GM18951 (cell line): Measurements from ENCODE around the gene POLG.

Experiments used
- POLR2A ChIP-seq: IDR thresholded peaks from 4 replicates; pipeline ENCODE4 v1.6.1; 2011; ENCODE audit warnings: mild to moderate bottlenecking; ENCODE audit not compliant: insufficient read length, insufficient read depth; ENCODE audit errors: extremely low read depth
- in situ Hi-C: fragments of 300-500 bp; cut with MboI; formaldehyde crosslinking; loops from one replicate; pipeline ENCODE4 v1.12.0; 2022; ENCODE audit warnings: low sequenced_read_pairs, mixed read lengths, inconsistent platforms; ENCODE audit not compliant: unreplicated experiment

Gene POLG

GRCh38 chr15:89366656-89367393 is 32.2 kb upstream of the POLG start:
- no peak for TF ChIP-seq POLR2A
- in situ Hi-C loops, result no loop called here

GRCh38 chr15:89365462-89366065 is 30.9 kb upstream of the POLG start:
- in situ Hi-C loops, result no loop called here
- no peak for TF ChIP-seq POLR2A

GRCh38 chr15:89364741-89365450 is 30.3 kb upstream of the POLG start:
- in situ Hi-C loops, result no loop called here
- TF ChIP-seq POLR2A, result no peak

- in situ Hi-C loops, result no loop called here
These were observed 29.7 kb upstream of the POLG start for GRCh38 chr15:89364341-89364740.

GRCh38 chr15:89363770-89364169 is 29.1 kb upstream of the POLG start:
- in situ Hi-C loops, result no loop called here
- TF ChIP-seq POLR2A, result no peak

More at GRCh38 chr15:89364341-89364740, 29.7 kb upstream of the POLG start:
- TF ChIP-seq POLR2A, result no peak

GRCh38 chr15:89363133-89363532 is 28.5 kb upstream of the POLG start:
- in situ Hi-C loops, result no loop called here
- TF ChIP-seq POLR2A, result no peak

GRCh38 chr15:89362203-89363101 is 27.8 kb upstream of the POLG start:
- in situ Hi-C loops, result no loop called here
- TF ChIP-seq POLR2A, result no peak

GRCh38 chr15:89361451-89362202 is 27.0 kb upstream of the POLG start:
- in situ Hi-C loops, result no loop called here

GRCh38 chr15:89360294-89360971 is 25.8 kb upstream of the POLG start:
- in situ Hi-C loops, result no loop called here
- TF ChIP-seq POLR2A, result no peak

More at GRCh38 chr15:89361451-89362202, 27.0 kb upstream of the POLG start:
- no peak for TF ChIP-seq POLR2A

GRCh38 chr15:89359471-89360293 is 25.1 kb upstream of the POLG start:
- TF ChIP-seq POLR2A, result no peak
- in situ Hi-C loops, result no loop called here
